Measurements from ENCODE around the gene CHN2.

- TF ChIP-seq CTCF (IDR thresholded peaks at IDR 0.05) = no peak
- no peak for TF ChIP-seq POLR2A (IDR thresholded peaks at IDR 0.05; ENCODE audit: low read depth)
- no peak for TF ChIP-seq POLR2AphosphoS5 (IDR thresholded peaks at IDR 0.05)
- no peak for TF ChIP-seq EP300 (IDR thresholded peaks at IDR 0.05)
These were observed 36.3 kb downstream of the CHN2 start for GRCh38 chr7:29230871-29231345.
